Retinal pigment epithelial cell (primary cell): Measurements from ENCODE around the gene METTL8.
"Not testable (repeated sequence)": the region's sequence is repeated elsewhere in the genome, so short reads cannot be mapped to it uniquely, and the experiment has no call there.

Experiments
- DNase-seq: peaks from one replicate; pipeline ENCODE4 v3.0.0-alpha.2; 2010; ENCODE audit warnings: low read depth
- H3K4me3 ChIP-seq: 2 replicates; pipeline ENCODE4 v1.5.1; 2011; ENCODE audit warnings: mild to moderate bottlenecking, low read length, control low read depth, moderate library complexity
- TF ChIP-seq, protein P1 (sequence below): conservative IDR thresholded peaks from 2 replicates; pipeline ENCODE4 v1.5.1; 2011; ENCODE audit warnings: low read depth, low read length, control low read depth, inconsistent platforms

METTL8 gene

DNA sequence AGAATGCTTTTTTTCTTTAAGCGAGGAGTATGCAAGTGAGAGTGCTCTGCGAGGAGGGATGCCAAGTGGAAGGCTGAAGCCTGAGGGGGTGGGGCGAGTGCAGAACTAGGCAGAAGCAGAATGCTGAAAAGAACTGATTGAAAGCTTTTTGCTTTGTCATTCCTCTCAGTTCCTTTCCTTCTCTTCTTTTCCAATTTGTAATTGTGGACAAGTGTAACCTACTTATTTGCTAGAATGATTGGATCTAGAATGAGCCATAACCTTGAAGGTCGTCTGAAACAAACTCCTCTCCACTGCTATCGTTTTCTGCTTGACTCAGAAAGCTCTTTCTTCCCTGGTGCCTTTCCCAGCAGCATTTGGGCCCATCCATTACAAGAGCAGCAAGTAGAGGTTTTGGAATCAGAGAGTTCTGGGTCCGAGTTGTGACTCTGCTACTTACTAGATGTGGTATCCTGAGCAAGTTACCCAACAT is 115.3 kb downstream of the METTL8 start:
- TF ChIP-seq, protein P1, sequence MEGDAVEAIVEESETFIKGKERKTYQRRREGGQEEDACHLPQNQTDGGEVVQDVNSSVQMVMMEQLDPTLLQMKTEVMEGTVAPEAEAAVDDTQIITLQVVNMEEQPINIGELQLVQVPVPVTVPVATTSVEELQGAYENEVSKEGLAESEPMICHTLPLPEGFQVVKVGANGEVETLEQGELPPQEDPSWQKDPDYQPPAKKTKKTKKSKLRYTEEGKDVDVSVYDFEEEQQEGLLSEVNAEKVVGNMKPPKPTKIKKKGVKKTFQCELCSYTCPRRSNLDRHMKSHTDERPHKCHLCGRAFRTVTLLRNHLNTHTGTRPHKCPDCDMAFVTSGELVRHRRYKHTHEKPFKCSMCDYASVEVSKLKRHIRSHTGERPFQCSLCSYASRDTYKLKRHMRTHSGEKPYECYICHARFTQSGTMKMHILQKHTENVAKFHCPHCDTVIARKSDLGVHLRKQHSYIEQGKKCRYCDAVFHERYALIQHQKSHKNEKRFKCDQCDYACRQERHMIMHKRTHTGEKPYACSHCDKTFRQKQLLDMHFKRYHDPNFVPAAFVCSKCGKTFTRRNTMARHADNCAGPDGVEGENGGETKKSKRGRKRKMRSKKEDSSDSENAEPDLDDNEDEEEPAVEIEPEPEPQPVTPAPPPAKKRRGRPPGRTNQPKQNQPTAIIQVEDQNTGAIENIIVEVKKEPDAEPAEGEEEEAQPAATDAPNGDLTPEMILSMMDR = no peak
- no peak for DNase-seq

DNA sequence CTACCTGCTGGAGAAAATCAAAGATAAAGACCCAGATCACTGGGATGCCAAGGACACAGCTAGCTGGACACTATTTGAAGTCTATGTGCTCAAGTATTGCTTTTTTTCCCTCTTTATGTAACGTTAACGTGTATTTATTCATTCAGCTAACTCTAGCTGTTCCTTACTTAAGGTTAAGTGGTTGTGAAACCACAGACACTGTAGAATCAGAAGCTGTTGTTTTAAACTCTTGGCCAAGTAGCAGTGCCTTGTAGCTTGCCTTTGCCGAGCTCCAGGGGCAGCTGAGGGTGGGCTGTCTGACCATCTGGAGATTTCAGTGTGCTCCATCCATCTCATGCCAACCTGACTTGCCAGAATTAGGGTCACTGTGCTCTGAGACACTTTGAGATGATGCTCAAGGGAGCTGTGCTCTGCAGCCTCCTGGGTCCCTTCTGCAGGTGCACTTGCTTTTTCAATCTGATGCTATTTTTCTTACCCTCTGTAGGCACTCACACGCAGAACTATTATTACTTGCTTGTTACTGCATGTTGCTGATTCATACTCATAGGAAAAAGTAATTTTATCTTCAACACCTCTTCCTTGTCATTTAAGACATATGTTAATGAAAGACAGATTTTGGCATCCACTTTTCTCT is 116.2 kb downstream of the METTL8 start:
- no peak overlapping the region for H3K4me3 ChIP-seq
- TF ChIP-seq, protein P1 = no peak
- DNase-seq = no peak

More for the DNA sequence above, 115.3 kb downstream of the METTL8 start:
- H3K4me3 ChIP-seq = no peak overlapping the region

DNA sequence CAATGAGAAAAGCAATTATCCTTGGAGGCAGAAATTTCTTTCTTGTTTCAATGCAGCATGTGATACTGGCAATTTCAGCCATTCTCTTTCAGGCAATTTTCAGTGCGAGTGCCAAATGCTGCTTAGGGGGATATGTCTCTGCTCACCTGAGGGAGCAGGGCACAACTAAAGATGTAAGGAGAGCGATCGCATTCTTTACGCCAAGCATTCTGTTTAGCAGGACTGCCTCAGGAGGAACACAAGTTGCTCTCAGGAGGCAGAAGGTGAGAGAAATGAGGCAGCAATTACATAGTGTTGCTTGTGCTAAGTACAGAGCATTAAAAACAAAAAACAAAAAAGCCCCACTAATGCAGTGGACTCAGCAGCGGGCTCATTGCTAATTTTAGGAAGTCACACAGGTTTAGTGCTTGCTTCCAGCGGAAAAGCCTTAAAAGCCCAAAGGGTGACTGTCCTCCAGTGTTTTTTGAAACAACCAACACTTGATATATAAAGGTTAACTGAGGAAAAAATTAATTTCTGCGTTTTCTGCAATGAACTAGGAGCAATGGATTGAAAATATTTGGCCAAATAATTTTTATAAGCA is 116.9 kb downstream of the METTL8 start:
- TF ChIP-seq, protein P1 = no peak
- H3K4me3 ChIP-seq = no peak overlapping the region
- DNase-seq = no peak

DNA sequence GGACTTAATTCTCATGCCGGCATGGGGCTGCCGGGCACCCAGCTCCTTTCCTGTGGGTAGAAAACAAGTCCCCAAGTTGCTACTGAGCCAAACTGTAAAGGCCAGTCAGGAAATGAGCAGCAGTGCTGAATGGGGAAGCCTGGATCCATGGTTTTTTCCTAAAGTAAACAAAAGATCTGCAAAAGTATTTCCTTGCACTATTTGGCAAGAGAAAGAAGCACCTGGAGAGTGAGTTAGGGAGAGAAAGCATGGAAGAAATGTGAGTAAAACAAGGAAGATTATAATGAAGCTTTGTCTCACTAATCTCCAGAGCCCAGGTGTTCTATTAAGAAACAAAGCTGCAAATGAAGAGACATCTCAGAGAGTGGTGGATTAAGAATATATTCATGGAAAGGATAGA is 117.6 kb downstream of the METTL8 start:
- no peak for DNase-seq
- TF ChIP-seq, protein P1 = no peak
- H3K4me3 ChIP-seq = no peak overlapping the region

DNA sequence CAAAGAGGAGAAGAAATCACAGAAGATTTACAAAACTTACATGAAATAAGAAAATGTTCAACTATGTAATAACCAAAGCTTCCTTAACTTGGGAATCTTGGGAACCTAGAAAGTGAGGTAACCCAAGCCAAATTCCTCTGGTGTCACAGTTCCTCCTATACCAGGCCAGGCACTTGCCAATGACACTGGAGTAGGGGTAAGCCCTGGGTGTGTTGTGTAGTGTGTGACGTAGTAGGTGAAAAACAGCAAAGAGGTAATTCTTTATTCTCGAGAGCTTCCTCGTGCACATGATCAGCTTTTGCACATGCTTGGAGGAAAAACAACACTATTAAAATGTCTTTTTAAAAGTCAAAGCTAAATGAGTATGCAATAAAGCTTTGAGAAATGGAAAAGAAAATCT is 118.0 kb downstream of the METTL8 start:
- TF ChIP-seq, protein P1 = no peak
- no peak overlapping the region for H3K4me3 ChIP-seq
- no peak for DNase-seq

DNA sequence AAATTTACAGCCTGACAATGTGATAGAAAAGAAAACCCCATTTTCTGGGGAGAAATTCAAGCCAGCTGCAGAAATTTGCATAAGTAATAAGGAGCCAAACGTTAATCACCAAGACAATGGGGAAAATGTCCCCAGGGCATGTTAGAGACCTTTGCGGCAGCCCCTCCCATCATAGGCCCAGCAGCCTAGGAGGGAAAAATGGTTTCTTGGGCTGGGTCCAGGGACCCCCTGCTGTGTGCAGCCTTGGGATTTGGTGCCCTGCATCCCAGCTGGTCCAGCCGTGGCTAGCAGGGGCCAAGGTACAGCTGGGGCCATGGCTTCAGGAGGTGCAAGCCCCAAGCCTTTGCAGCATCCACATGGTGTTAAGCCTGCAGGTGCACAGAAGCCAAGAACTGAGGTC is 121.6 kb downstream of the METTL8 start:
- DNase-seq, H3K4me3 ChIP-seq: not testable (repeated sequence)

DNA sequence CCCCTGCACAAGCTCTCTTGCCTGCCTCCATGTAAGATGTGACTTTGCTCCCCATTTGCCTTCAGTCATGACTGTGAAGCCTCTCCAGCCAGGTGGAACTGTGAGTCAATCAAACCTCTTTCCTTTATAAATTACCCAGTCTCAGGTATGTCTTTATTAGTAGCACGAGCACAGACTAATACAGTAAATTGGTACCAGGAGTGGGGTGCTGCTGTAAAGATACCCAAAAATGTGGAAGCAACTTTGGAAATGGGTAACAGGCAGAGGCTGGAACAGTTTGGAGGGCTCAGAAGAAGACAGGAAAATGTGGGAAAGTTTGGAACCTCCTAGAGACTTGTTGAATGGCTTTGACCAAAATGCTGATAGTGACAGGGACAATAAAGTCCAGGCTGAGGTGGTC is 122.2 kb downstream of the METTL8 start:
- H3K4me3 ChIP-seq, DNase-seq: not testable (repeated sequence)

DNA sequence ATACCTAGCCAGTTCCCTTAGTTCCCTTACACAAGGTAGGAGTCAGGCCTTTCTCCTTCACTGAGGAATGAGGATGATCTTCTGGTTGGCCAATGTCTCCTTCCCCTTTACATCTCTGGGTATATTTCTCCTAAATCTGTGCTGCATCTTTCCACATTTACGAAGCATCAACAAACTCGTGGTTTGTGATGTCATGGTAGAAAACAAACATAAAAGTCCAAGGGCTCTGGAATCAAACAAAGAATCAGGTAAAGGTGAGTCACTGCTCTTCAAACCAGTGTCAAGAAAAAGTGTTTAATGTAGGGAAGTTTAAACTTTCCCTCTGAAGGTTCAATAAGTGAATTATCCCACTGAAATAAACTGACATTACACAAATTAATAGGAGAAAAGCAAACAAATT is 122.9 kb downstream of the METTL8 start:
- no peak for DNase-seq
- TF ChIP-seq, protein P1 = no peak
- H3K4me3 ChIP-seq = no peak overlapping the region
